ENCODE measurements around the gene CXCL10. TPM values are rescaled to one million over a fixed set of nuclear protein-coding genes. Genes with fewer than 3 reads are reported as not detected.

Gene CXCL10
- total RNA-seq, 1 experiment from 2014 or later: 1.0 TPM

GRCh38 chr4:76009311-76009710 lies 14.0 kb downstream of the CXCL10 start:
- no peak overlapping the region for H3K4me3 ChIP-seq (ENCODE audit: low read depth, low read length, poor library complexity, severe bottlenecking)
- DNase-seq (ENCODE audit: low spot score): no peak
- ChIA-PET CTCF (no interaction called here), POLR2A (ENCODE audit: low non-redundant PET) (no interaction called here)
- no TSS peak for BruUV-seq (replicated peaks)
- H3K36me3 ChIP-seq (ENCODE audit: insufficient read depth, low read length, poor library complexity, severe bottlenecking): no peaks in the 10 kb centered on the region
- no peaks in the 10 kb centered on the region for H3K27me3 ChIP-seq (replicated peaks; ENCODE audit: insufficient read depth, low read depth, low read length, poor library complexity)
- TF ChIP-seq EZH2 (IDR thresholded peaks at IDR 0.05; ENCODE audit: borderline replicate concordance, low read depth, low read length, poor library complexity, severe bottlenecking) (no peak), CTCF (conservative IDR thresholded peaks at IDR 0.05; ENCODE audit: low read depth, low read length) (no peak)
- no peaks in the 10 kb centered on the region for H3K9me3 ChIP-seq (ENCODE audit: low read depth, low read length, poor library complexity, severe bottlenecking)
- intact Hi-C loops (cut with micrococcal nuclease; ENCODE audit: unreplicated experiment): no loop called here
- no peak overlapping the region for H3K27ac ChIP-seq (ENCODE audit: low read depth, low read length, poor library complexity, severe bottlenecking)
- peaks cover 15% of the 10 kb centered on the region for H3K4me1 ChIP-seq (ENCODE audit: insufficient read depth, low read length, poor library complexity, severe bottlenecking)

- Histone ChIP-seq H3K9me3 (ENCODE audit: low read depth, low read length, poor library complexity, severe bottlenecking) (no peaks in the 10 kb centered on the region), H3K4me3 (ENCODE audit: low read depth, low read length, poor library complexity, severe bottlenecking) (no peak within 1 kb of the TSS), H3K27ac (ENCODE audit: low read depth, low read length, poor library complexity, severe bottlenecking) (no peak within 1 kb of the TSS), H3K36me3 (ENCODE audit: insufficient read depth, low read length, poor library complexity, severe bottlenecking) (no peaks in the 10 kb centered on the region), H3K27me3 (replicated peaks; ENCODE audit: insufficient read depth, low read depth, low read length, poor library complexity) (no peaks in the 10 kb centered on the region), H3K4me1 (ENCODE audit: insufficient read depth, low read length, poor library complexity, severe bottlenecking) (peaks cover 10% of the 10 kb centered on the region)
- intact Hi-C loops (cut with micrococcal nuclease; ENCODE audit: unreplicated experiment): no loop called here
- DNase-seq (ENCODE audit: low spot score): no peak
- TF ChIP-seq CTCF (conservative IDR thresholded peaks at IDR 0.05; ENCODE audit: low read depth, low read length) (no peak), EZH2 (IDR thresholded peaks at IDR 0.05; ENCODE audit: borderline replicate concordance, low read depth, low read length, poor library complexity, severe bottlenecking) (no peak)
- ChIA-PET CTCF (no interaction called here), POLR2A (ENCODE audit: low non-redundant PET) (no interaction called here)
- BruUV-seq (replicated peaks): no TSS peak
Observed at GRCh38 chr4:76007089-76007862, 16.0 kb downstream of the CXCL10 start, which contains the start of gene CXCL9. Gene CXCL9 (minus strand): TSS chr4:76007509. CDS start chr4:76007449, 60 bp downstream.

GRCh38 chr4:76003620-76004019 lies 19.7 kb downstream of the CXCL10 start:
- Histone ChIP-seq H3K4me3 (ENCODE audit: low read depth, low read length, poor library complexity, severe bottlenecking) (no peak overlapping the region), H3K27ac (ENCODE audit: low read depth, low read length, poor library complexity, severe bottlenecking) (no peak overlapping the region), H3K9me3 (ENCODE audit: low read depth, low read length, poor library complexity, severe bottlenecking) (no peaks in the 10 kb centered on the region), H3K36me3 (ENCODE audit: insufficient read depth, low read length, poor library complexity, severe bottlenecking) (no peaks in the 10 kb centered on the region), H3K27me3 (replicated peaks; ENCODE audit: insufficient read depth, low read depth, low read length, poor library complexity) (no peaks in the 10 kb centered on the region), H3K4me1 (ENCODE audit: insufficient read depth, low read length, poor library complexity, severe bottlenecking) (no peaks in the 10 kb centered on the region)
- ChIA-PET POLR2A (ENCODE audit: low non-redundant PET) (no interaction called here), CTCF (no interaction called here)
- BruUV-seq (replicated peaks): no TSS peak
- DNase-seq (ENCODE audit: low spot score): no peak
- intact Hi-C loops (cut with micrococcal nuclease; ENCODE audit: unreplicated experiment): loop anchor here (2.0 kb wide), 1 partner anchor 63 kb away; no protein-coding TSS in a partner anchor
- TF ChIP-seq CTCF (conservative IDR thresholded peaks at IDR 0.05; ENCODE audit: low read depth, low read length) (no peak), EZH2 (IDR thresholded peaks at IDR 0.05; ENCODE audit: borderline replicate concordance, low read depth, low read length, poor library complexity, severe bottlenecking) (no peak)
